Astrocyte (in vitro differentiated cells and primary cell): Measurements from ENCODE around the gene UBE2Q1. TPM values are rescaled to one million over a fixed set of nuclear protein-coding genes. Genes with fewer than 3 reads are reported as not detected.

Experiments
- DNase-seq: peaks from one replicate; pipeline ENCODE4 v3.0.0-alpha.2; 2010; ENCODE audit warnings: low read depth
- FAIRE-seq: peaks from 2 replicates; lab custom pipeline; 2011; peaks lifted over from hg19 to GRCh38; lab: Jason Lieb, UNC
- H2AFZ ChIP-seq: 2 replicates; pipeline ENCODE4 v1.6.0; 2012; ENCODE audit warnings: low read depth, low read length, inconsistent platforms
- H3K27ac ChIP-seq: 2 replicates; pipeline ENCODE4 v1.5.1; 2011; ENCODE audit warnings: low read depth, low read length, inconsistent platforms
- H3K27me3 ChIP-seq: 2 replicates; pipeline ENCODE4 v1.6.0; 2011; ENCODE audit warnings: low read length, inconsistent platforms; ENCODE audit not compliant: insufficient read depth
- H3K36me3 ChIP-seq: 2 replicates; pipeline ENCODE4 v1.5.1; 2011; ENCODE audit warnings: low read length, inconsistent platforms; ENCODE audit not compliant: insufficient read depth
- H3K4me1 ChIP-seq: 2 replicates; pipeline ENCODE4 v1.5.1; 2011; ENCODE audit warnings: low read length, inconsistent platforms; ENCODE audit not compliant: insufficient read depth
- H3K4me2 ChIP-seq: 2 replicates; pipeline ENCODE4 v1.6.0; 2012; ENCODE audit warnings: low read length, inconsistent platforms
- H3K4me3 ChIP-seq: 2 replicates; pipeline ENCODE4 v1.5.1; 2011; ENCODE audit warnings: low read depth, mild to moderate bottlenecking, low read length, inconsistent platforms; ENCODE audit not compliant: insufficient read depth
- H3K79me2 ChIP-seq: 2 replicates; pipeline ENCODE4 v1.6.0; 2012; ENCODE audit warnings: mild to moderate bottlenecking, low read length, inconsistent platforms; ENCODE audit not compliant: insufficient read depth
- H3K9ac ChIP-seq: 2 replicates; pipeline ENCODE4 v1.6.0; 2012; ENCODE audit warnings: mild to moderate bottlenecking, low read length, inconsistent platforms
- H3K9me3 ChIP-seq: 2 replicates; pipeline ENCODE4 v1.5.1; 2012; ENCODE audit warnings: low read depth, mild to moderate bottlenecking, low read length, inconsistent platforms; ENCODE audit not compliant: insufficient read depth
- H4K20me1 ChIP-seq: 2 replicates; pipeline ENCODE4 v1.6.0; 2012; ENCODE audit warnings: low read length, inconsistent platforms; ENCODE audit not compliant: insufficient read depth
- H3K27ac Mint-ChIP-seq: one replicate; pipeline ENCODE4 v1.8.0; 2021; ENCODE audit warnings: mild to moderate bottlenecking, mixed read lengths; ENCODE audit not compliant: unreplicated experiment
- H3K27me3 Mint-ChIP-seq: one replicate; pipeline ENCODE4 v1.8.0; 2021; ENCODE audit warnings: low read depth, mixed read lengths; ENCODE audit not compliant: unreplicated experiment
- H3K36me3 Mint-ChIP-seq: one replicate; pipeline ENCODE4 v1.8.0; 2021; ENCODE audit warnings: low read depth, mixed read lengths; ENCODE audit not compliant: unreplicated experiment
- H3K4me1 Mint-ChIP-seq: one replicate; pipeline ENCODE4 v1.8.0; 2021; ENCODE audit warnings: low read depth, mixed read lengths; ENCODE audit not compliant: unreplicated experiment
- H3K4me3 Mint-ChIP-seq: one replicate; pipeline ENCODE4 v1.8.0; 2021; ENCODE audit warnings: mild to moderate bottlenecking, moderate library complexity, mixed read lengths; ENCODE audit not compliant: unreplicated experiment
- H3K9me3 Mint-ChIP-seq: one replicate; pipeline ENCODE4 v1.8.0; 2021; ENCODE audit warnings: mild to moderate bottlenecking, mixed read lengths; ENCODE audit not compliant: unreplicated experiment
- CTCF ChIP-seq: IDR thresholded peaks from 2 replicates; pipeline ENCODE4 v1.5.1; 2011; ENCODE audit warnings: low read depth, mild to moderate bottlenecking, inconsistent platforms, low read length, moderate library complexity; ENCODE audit not compliant: insufficient read depth
- EZH2 ChIP-seq: IDR thresholded peaks from 2 replicates; pipeline ENCODE4 v1.6.1; 2012; ENCODE audit warnings: mild to moderate bottlenecking, low read length, inconsistent platforms; ENCODE audit not compliant: insufficient read depth
- total RNA-seq: library from RNA; stranded (reverse); gene quantifications from 2 replicates; pipeline ENCODE4 v1.2.1, GENCODE V29; 2021

UBE2Q1 gene
- total RNA-seq, 1 donor from 2014 or later: 85.4 TPM

DNA sequence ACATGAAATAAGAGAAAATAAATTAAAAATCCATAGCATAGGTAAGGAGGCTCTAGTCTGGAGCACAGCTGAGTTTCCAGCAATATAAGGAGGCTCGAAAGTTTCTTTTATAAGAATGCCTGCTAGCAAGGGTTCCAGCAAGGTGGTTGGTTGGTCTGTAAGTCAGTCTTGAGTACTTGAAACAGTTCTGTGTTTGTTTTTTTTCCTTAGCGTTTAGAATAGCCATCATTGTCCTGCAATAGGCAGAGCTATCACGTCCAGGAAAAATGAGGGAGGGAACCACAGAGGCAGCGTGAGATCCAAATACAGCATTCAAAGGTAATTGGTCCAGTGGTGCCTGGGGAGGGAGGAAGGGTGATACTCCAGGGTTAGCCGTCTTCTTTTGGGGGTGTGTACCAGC, 8.4 kb downstream of the UBE2Q1 start:
- H3K36me3 ChIP-seq: peaks cover 52% of the 10 kb centered on the region
- no peak overlapping the region for H2AFZ ChIP-seq
- H3K27me3 ChIP-seq: peaks cover 1% of the 10 kb centered on the region
- Mint-ChIP-seq H3K4me1 (peaks cover 9% of the 10 kb centered on the region), H3K36me3 (peaks cover 33% of the 10 kb centered on the region), H3K9me3 (no peaks in the 10 kb centered on the region), H3K27me3 (peaks cover 1% of the 10 kb centered on the region), H3K27ac (no peak overlapping the region), H3K4me3 (no peak overlapping the region)
- no peak overlapping the region for H3K27ac ChIP-seq
- H3K9me3 ChIP-seq: no peaks in the 10 kb centered on the region
- H3K9ac ChIP-seq: no peak overlapping the region
- no peak for FAIRE-seq
- H3K4me2 ChIP-seq: no peak overlapping the region
- H3K4me3 ChIP-seq: no peak overlapping the region
- DNase-seq: no peak
- TF ChIP-seq EZH2 (no peak), CTCF (no peak)
- H3K79me2 ChIP-seq: peaks cover 1% of the 10 kb centered on the region
- peaks cover 77% of the 10 kb centered on the region for H4K20me1 ChIP-seq
- H3K4me1 ChIP-seq: peaks cover 4% of the 10 kb centered on the region

GRCh38 chr1:154549202-154549770, 9.2 kb downstream of the UBE2Q1 start:
- no peak overlapping the region for H3K9ac ChIP-seq
- H3K4me2 ChIP-seq: no peak overlapping the region
- no peak overlapping the region for H3K27ac Mint-ChIP-seq
- FAIRE-seq (no peak), DNase-seq (no peak)
- H2AFZ ChIP-seq: no peak overlapping the region
- TF ChIP-seq CTCF (no peak), EZH2 (no peak)
- peaks cover 9% of the 10 kb centered on the region for H3K27me3 Mint-ChIP-seq
- no peaks in the 10 kb centered on the region for H3K9me3 Mint-ChIP-seq
- H3K36me3 Mint-ChIP-seq: peaks cover 27% of the 10 kb centered on the region
- H3K79me2 ChIP-seq: no peaks in the 10 kb centered on the region
- no peak overlapping the region for H3K27ac ChIP-seq
- H4K20me1 ChIP-seq: peaks cover 69% of the 10 kb centered on the region
- no peaks in the 10 kb centered on the region for H3K9me3 ChIP-seq
- no peak overlapping the region for H3K4me3 ChIP-seq
- peaks cover 44% of the 10 kb centered on the region for H3K36me3 ChIP-seq
- peaks cover 4% of the 10 kb centered on the region for H3K4me1 ChIP-seq
- H3K27me3 ChIP-seq: peaks cover 6% of the 10 kb centered on the region
- no peak overlapping the region for H3K4me3 Mint-ChIP-seq
- peaks cover 9% of the 10 kb centered on the region for H3K4me1 Mint-ChIP-seq

GRCh38 chr1:154548028-154548427, 10.4 kb downstream of the UBE2Q1 start:
- Histone ChIP-seq H3K27ac (no peak overlapping the region), H3K36me3 (peaks cover 31% of the 10 kb centered on the region), H3K4me2 (no peak overlapping the region), H2AFZ (no peak overlapping the region), H4K20me1 (peaks cover 58% of the 10 kb centered on the region), H3K9ac (no peak overlapping the region), H3K9me3 (no peaks in the 10 kb centered on the region), H3K4me1 (peaks cover 4% of the 10 kb centered on the region), H3K79me2 (no peaks in the 10 kb centered on the region), H3K4me3 (no peak overlapping the region), H3K27me3 (peaks cover 12% of the 10 kb centered on the region)
- H3K4me1 Mint-ChIP-seq: peaks cover 8% of the 10 kb centered on the region
- no peak overlapping the region for H3K4me3 Mint-ChIP-seq
- no peak overlapping the region for H3K27ac Mint-ChIP-seq
- H3K36me3 Mint-ChIP-seq: peaks cover 26% of the 10 kb centered on the region
- peaks cover 15% of the 10 kb centered on the region for H3K27me3 Mint-ChIP-seq
- peaks cover 1% of the 10 kb centered on the region for H3K9me3 Mint-ChIP-seq
- DNase-seq: no peak
- no peak for FAIRE-seq
- TF ChIP-seq CTCF (no peak), EZH2 (no peak)
